HCT116 (cell line): ENCODE data around the gene OR52E4.

Source experiments
- EZH2 ChIP-seq: fragments of 200-600 bp; sonication (generic); IDR thresholded peaks from 2 replicates; pipeline ENCODE4 v1.6.1; 2017; ENCODE audit warnings: antibody characterized with exemption, mixed run types
- FOSL1 ChIP-seq: IDR thresholded peaks from 2 replicates; pipeline ENCODE4 v1.6.1; 2012; ENCODE audit warnings: low read depth
- POLR2A ChIP-seq: IDR thresholded peaks from 2 replicates; pipeline ENCODE4 v1.7.0; 2011; ENCODE audit warnings: borderline replicate concordance; ENCODE audit not compliant: insufficient read depth, insufficient read length; ENCODE audit errors: extremely low read depth
- TF ChIP-seq, protein P1 (sequence below), 3 experiments: fragments of 200-600 bp in 1 of 3; sonication (generic) in 1 of 3; IDR thresholded peaks in 2 of 3; conservative IDR thresholded peaks in 1 of 3; 2 replicates each; pipeline ENCODE4 v1.5.1; 2012 to 2017; ENCODE audit warnings: low read depth in 2 of 3, low read length in 2 of 3, antibody characterized with exemption in 1 of 3, borderline replicate concordance in 1 of 3, control low read depth in 1 of 3, mild to moderate bottlenecking in 1 of 3, mixed read lengths in 1 of 3, mixed run types in 1 of 3, moderate library complexity in 1 of 3; ENCODE audit not compliant: insufficient read depth in 1 of 3
- TF ChIP-seq, protein P2 (sequence below): IDR thresholded peaks from 2 replicates; pipeline ENCODE4 v1.6.1; 2012; ENCODE audit warnings: low read depth

DNA sequence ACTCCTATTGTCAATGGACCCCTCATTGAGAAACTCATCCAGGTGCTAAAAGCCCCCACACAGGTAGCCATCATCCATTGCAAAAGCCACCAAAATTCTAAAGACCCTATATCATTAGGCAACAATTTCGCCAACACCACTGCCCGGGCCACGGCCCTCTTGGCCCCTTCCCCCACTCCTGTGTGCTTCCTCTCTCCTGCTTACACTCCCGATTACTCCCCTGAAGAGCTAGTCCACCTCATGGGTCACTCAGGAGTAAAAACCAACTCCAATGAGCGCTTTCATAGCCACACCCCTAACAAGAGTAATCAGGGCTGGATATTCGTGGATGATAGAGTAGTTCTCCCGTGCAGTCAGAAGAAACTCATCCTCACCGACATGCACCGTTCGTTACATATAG is 52.7 kb downstream of the OR52E4 start:
- no peak for TF ChIP-seq FOSL1
- TF ChIP-seq, protein P1, sequence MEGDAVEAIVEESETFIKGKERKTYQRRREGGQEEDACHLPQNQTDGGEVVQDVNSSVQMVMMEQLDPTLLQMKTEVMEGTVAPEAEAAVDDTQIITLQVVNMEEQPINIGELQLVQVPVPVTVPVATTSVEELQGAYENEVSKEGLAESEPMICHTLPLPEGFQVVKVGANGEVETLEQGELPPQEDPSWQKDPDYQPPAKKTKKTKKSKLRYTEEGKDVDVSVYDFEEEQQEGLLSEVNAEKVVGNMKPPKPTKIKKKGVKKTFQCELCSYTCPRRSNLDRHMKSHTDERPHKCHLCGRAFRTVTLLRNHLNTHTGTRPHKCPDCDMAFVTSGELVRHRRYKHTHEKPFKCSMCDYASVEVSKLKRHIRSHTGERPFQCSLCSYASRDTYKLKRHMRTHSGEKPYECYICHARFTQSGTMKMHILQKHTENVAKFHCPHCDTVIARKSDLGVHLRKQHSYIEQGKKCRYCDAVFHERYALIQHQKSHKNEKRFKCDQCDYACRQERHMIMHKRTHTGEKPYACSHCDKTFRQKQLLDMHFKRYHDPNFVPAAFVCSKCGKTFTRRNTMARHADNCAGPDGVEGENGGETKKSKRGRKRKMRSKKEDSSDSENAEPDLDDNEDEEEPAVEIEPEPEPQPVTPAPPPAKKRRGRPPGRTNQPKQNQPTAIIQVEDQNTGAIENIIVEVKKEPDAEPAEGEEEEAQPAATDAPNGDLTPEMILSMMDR (IDR thresholded peaks at IDR 0.05 in 2 of 3, conservative IDR thresholded peaks at IDR 0.05 in 1 of 3; ENCODE audit: borderline replicate concordance in 1 of 3, insufficient read depth in 1 of 3, low read depth in 2 of 3, low read length in 2 of 3): no peak
- TF ChIP-seq POLR2A: no peak
- TF ChIP-seq EZH2: no peak
- TF ChIP-seq, protein P2, sequence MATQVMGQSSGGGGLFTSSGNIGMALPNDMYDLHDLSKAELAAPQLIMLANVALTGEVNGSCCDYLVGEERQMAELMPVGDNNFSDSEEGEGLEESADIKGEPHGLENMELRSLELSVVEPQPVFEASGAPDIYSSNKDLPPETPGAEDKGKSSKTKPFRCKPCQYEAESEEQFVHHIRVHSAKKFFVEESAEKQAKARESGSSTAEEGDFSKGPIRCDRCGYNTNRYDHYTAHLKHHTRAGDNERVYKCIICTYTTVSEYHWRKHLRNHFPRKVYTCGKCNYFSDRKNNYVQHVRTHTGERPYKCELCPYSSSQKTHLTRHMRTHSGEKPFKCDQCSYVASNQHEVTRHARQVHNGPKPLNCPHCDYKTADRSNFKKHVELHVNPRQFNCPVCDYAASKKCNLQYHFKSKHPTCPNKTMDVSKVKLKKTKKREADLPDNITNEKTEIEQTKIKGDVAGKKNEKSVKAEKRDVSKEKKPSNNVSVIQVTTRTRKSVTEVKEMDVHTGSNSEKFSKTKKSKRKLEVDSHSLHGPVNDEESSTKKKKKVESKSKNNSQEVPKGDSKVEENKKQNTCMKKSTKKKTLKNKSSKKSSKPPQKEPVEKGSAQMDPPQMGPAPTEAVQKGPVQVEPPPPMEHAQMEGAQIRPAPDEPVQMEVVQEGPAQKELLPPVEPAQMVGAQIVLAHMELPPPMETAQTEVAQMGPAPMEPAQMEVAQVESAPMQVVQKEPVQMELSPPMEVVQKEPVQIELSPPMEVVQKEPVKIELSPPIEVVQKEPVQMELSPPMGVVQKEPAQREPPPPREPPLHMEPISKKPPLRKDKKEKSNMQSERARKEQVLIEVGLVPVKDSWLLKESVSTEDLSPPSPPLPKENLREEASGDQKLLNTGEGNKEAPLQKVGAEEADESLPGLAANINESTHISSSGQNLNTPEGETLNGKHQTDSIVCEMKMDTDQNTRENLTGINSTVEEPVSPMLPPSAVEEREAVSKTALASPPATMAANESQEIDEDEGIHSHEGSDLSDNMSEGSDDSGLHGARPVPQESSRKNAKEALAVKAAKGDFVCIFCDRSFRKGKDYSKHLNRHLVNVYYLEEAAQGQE: no peak
